CD4-positive, CD25-positive, alpha-beta regulatory T cell (primary cell): ENCODE data around the gene ZNF598. TPM values are rescaled to one million over a fixed set of nuclear protein-coding genes. Genes with fewer than 3 reads are reported as not detected.
"Not testable (repeated sequence)": the region's sequence is repeated elsewhere in the genome, so short reads cannot be mapped to it uniquely, and the experiment has no call there.

Source experiments
- ATAC-seq, 2 donors: fragments of 150-1000 bp; cut with Tn5 transposase; one replicate each; pipeline ENCODE4 v1.10.0; 2021; ENCODE audit warnings: low read depth in 2 of 2, moderate number of reproducible peaks in 2 of 2, moderate library complexity in 1 of 2
- DNase-seq, 3 donors: peaks; one replicate each; pipeline versions ENCODE4 v3.0.0 to v3.0.0-alpha.2; 2012 to 2022; ENCODE audit warnings: mixed read lengths in 1 of 3
- H3K27ac ChIP-seq: one replicate; pipeline ENCODE4 v1.7.0; 2013; ENCODE audit warnings: mild to moderate bottlenecking, low read length; ENCODE audit not compliant: insufficient read depth, poor library complexity, severe bottlenecking
- H3K27me3 ChIP-seq: one replicate; pipeline ENCODE4 v1.7.0; 2013; ENCODE audit warnings: low read length; ENCODE audit not compliant: control insufficient read depth, insufficient read depth
- H3K36me3 ChIP-seq: one replicate; pipeline ENCODE4 v1.7.0; 2013; ENCODE audit warnings: mild to moderate bottlenecking, low read length, moderate library complexity; ENCODE audit not compliant: control insufficient read depth, insufficient read depth
- H3K4me1 ChIP-seq: 2 replicates; pipeline ENCODE4 v1.7.0; 2013; ENCODE audit warnings: mild to moderate bottlenecking, low read length; ENCODE audit not compliant: insufficient read depth, control insufficient read depth, poor library complexity, severe bottlenecking
- H3K4me3 ChIP-seq: one replicate; pipeline ENCODE4 v1.7.0; 2013; ENCODE audit warnings: low read depth, mild to moderate bottlenecking, low read length, moderate library complexity
- H3K9me3 ChIP-seq, 2 experiments: 1 replicate in 1 of 2; 2 replicates in 1 of 2; pipeline ENCODE4 v1.7.0; 2013; ENCODE audit warnings: low read length in 2 of 2, mild to moderate bottlenecking in 1 of 2, moderate library complexity in 1 of 2; ENCODE audit not compliant: control insufficient read depth in 2 of 2
- H3K27ac Mint-ChIP-seq, 3 donors: one replicate each; pipeline ENCODE4 v1.8.0; 2020 to 2022; ENCODE audit warnings: mild to moderate bottlenecking in 3 of 3, mixed read lengths in 3 of 3, moderate library complexity in 2 of 3
- H3K27me3 Mint-ChIP-seq: one replicate; pipeline ENCODE4 v1.8.0; 2022; ENCODE audit warnings: mild to moderate bottlenecking, mixed read lengths
- H3K36me3 Mint-ChIP-seq: one replicate; pipeline ENCODE4 v1.8.0; 2020; ENCODE audit warnings: mixed read lengths
- H3K4me1 Mint-ChIP-seq, 4 donors: one replicate each; pipeline ENCODE4 v1.8.0; 2020 to 2022; ENCODE audit warnings: mixed read lengths in 4 of 4, mild to moderate bottlenecking in 1 of 4
- H3K4me3 Mint-ChIP-seq, 4 donors: one replicate each; pipeline ENCODE4 v1.8.0; 2020 to 2022; ENCODE audit warnings: mild to moderate bottlenecking in 4 of 4, mixed read lengths in 4 of 4, moderate library complexity in 3 of 4
- H3K9me3 Mint-ChIP-seq, 7 donors: one replicate each; pipeline ENCODE4 v1.8.0; 2020 to 2022; ENCODE audit warnings: mixed read lengths in 7 of 7, mild to moderate bottlenecking in 3 of 7, moderate library complexity in 2 of 7
- polyA plus RNA-seq, 4 donors: library from polyadenylated mRNA; unstranded; fragments of 300-500 nt; fragmentation: Illumina TruSeq; gene quantifications; one replicate each; pipeline ENCODE4 v1.2.3, GENCODE V29; 2021
- total RNA-seq: library from RNA; stranded (reverse); gene quantifications from one replicate; pipeline ENCODE4 v1.2.3, GENCODE V29; 2022

The ZNF598 gene
- total and polyA plus RNA-seq, 5 donors from 2014 or later, result 1.8 to 48.2 (median 3.0) TPM

GRCh38 chr16:2013527-2013926, 3.9 kb upstream of the ZNF598 start:
- Mint-ChIP-seq H3K27me3 (no peaks in the 10 kb centered on the region), H3K36me3 (no peaks in the 10 kb centered on the region), H3K4me1 (peaks cover 0 to 12% (median 6%) of the 10 kb centered on the region in 4 donors), H3K27ac (peak overlapping the region in 1 of 3 donors; percentile 26), H3K9me3 (no peaks in the 10 kb centered on the region), H3K4me3 (peak overlapping the region in 1 of 4 donors; percentile 54)
- H3K36me3 ChIP-seq, result no peaks in the 10 kb centered on the region
- no peak overlapping the region for H3K27ac ChIP-seq
- ATAC-seq (no peak), DNase-seq (no peak)
- H3K4me3 ChIP-seq, result no peak overlapping the region
- H3K27me3 ChIP-seq, result no peaks in the 10 kb centered on the region
- no peaks in the 10 kb centered on the region for H3K9me3 ChIP-seq
- peaks cover 15% of the 10 kb centered on the region for H3K4me1 ChIP-seq

DNA sequence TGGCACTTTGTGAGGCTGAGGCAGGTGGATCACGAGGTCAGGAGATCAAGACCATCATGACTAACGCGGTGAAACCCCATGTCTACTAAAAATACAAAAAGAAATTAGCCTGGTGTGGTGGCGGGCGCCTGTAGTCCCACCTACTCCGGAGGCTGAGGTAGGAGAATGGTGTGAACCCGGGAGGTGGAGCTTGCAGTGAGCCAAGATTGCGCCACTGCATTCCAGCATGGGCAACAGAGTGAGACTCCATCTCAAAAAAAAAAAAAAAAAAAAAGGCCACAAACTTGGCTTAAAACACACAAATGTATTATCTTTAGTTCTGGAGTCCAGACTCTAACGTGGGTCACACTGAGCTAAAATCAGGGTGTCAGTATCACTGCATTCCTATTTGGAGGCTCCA, 2.1 kb upstream of the ZNF598 start:
- not testable (repeated sequence) for H3K36me3 ChIP-seq, ATAC-seq, H3K36me3 Mint-ChIP-seq, H3K9me3 ChIP-seq, H3K27me3 ChIP-seq, H3K9me3 Mint-ChIP-seq, H3K4me3 ChIP-seq, DNase-seq, H3K27ac ChIP-seq, H3K27me3 Mint-ChIP-seq
- Mint-ChIP-seq H3K4me3 (peak overlapping the region in 2 of 4 donors; percentile 39 to 93), H3K4me1 (peaks cover 0 to 29% (median 15%) of the 10 kb centered on the region in 4 donors), H3K27ac (peak overlapping the region in 2 of 3 donors; percentile 5 to 25)
- H3K4me1 ChIP-seq, result peaks cover 33% of the 10 kb centered on the region

DNA sequence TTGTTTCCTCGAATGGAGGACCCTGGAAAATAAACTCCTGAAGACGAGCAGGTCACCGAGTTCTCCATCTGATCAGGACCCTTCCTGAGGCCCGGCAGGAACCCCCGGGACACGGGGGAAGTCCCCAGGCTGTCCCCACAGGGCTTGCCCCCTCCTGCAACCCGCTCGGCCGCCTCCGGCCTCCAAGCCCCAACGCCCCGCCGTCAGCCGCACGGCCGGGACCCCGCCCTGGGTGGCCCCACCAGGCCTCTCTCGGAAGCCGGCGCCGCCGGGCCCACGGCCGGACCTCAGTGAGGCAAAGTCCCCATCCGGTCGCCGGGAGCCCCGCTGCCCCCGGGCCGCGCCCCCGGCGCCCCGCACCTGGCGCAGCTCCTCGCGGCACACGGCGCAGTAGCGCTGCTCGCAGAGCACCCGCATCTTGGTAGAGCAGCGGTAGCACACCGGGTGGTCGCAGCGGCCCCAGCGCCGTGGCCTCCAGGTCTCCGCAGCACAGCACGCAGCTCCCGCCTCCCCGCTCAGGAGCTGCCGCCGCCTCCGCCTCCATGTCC, 383 bp downstream of the ZNF598 start:
- H3K4me1 Mint-ChIP-seq, result peaks cover 0 to 47% (median 21%) of the 10 kb centered on the region in 4 donors
- no peaks in the 10 kb centered on the region for H3K36me3 Mint-ChIP-seq
- no peaks in the 10 kb centered on the region for H3K27me3 Mint-ChIP-seq
- H3K27ac Mint-ChIP-seq, result peak overlapping the region; percentile 38 to 78 (median 72)
- H3K4me3 Mint-ChIP-seq, result peak overlapping the region; percentile 72 to 97 (median 83)
- H3K4me3 ChIP-seq, result peak overlapping the region; percentile 71
- ATAC-seq, result peak; percentile 38 to 40
- H3K27me3 ChIP-seq, result no peaks in the 10 kb centered on the region
- H3K9me3 Mint-ChIP-seq, result no peaks in the 10 kb centered on the region
- H3K36me3 ChIP-seq, result no peaks in the 10 kb centered on the region
- H3K9me3 ChIP-seq, result no peaks in the 10 kb centered on the region
- peak in 1 of 3 donors; percentile 26 for DNase-seq
- H3K27ac ChIP-seq, result peak overlapping the region; percentile 89
- H3K4me1 ChIP-seq, result peaks cover 39% of the 10 kb centered on the region

DNA sequence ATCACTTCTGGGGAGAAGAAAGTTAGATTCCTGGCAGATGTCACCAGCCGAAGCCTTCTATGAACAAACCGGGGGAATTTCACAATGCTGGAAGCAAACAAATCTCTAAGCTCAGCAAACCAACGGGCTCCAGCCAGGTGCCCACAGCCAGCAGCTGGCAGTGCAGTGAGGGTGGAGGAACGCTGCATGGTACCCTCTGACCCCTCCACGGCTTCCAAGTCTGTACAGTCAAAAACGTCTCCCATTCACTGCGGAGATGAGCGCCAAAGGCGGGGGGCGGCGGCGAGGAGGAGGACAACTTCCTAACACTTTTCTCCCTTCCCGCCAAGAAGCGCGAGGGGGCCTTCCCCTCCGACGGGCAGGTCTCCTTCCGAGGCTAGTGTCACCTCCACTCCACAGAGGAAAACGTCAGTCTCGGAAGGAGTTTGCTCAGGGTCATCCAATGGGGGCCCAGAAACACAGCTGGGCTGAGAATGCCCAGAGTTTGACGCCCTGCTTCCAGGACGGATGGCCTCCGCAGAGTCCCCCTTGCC, 924 bp downstream of the ZNF598 start:
- H3K36me3 ChIP-seq, result no peaks in the 10 kb centered on the region
- peak overlapping the region; percentile 89 for H3K27ac ChIP-seq
- peak overlapping the region; percentile 71 for H3K4me3 ChIP-seq
- H3K27me3 Mint-ChIP-seq, result no peaks in the 10 kb centered on the region
- no peaks in the 10 kb centered on the region for H3K27me3 ChIP-seq
- no peaks in the 10 kb centered on the region for H3K9me3 ChIP-seq
- H3K27ac Mint-ChIP-seq, result peak overlapping the region; percentile 38 to 78 (median 72)
- peaks cover 45% of the 10 kb centered on the region for H3K4me1 ChIP-seq
- peak in 1 of 3 donors; percentile 37 for DNase-seq
- peaks cover 0 to 48% (median 21%) of the 10 kb centered on the region in 4 donors for H3K4me1 Mint-ChIP-seq
- peak overlapping the region; percentile 72 to 97 (median 83) for H3K4me3 Mint-ChIP-seq
- no peak for ATAC-seq
- no peaks in the 10 kb centered on the region for H3K9me3 Mint-ChIP-seq
- H3K36me3 Mint-ChIP-seq, result no peaks in the 10 kb centered on the region

DNA sequence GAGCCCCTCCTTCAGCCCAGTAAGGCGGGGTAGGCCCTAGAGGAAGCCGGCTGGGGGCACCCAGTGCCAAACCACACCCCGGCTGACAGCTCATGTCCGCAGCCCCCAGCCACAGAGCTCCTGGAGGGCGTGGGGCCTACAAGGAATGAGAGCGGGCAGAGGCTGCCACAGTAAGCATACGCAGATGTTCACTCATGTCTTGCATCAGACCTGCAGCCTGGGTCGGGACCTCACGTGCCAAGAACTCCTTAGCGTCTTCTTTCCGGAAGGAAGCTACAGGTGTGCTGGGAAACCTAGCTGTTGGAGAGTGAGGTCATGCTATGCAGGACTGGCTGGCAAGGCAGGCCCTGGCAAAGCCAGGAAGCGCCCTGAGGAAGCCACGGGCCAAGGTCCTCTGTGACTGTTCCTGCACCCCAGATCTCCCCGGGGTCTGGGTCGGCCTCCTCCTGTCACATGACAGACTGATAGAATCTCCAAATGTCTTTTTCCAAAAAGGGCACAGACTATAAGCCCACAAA, 1.6 kb downstream of the ZNF598 start:
- Histone ChIP-seq H3K9me3 (no peaks in the 10 kb centered on the region), H3K4me1 (peaks cover 46% of the 10 kb centered on the region), H3K27me3 (no peaks in the 10 kb centered on the region), H3K27ac (peak overlapping the region; percentile 89), H3K36me3 (no peaks in the 10 kb centered on the region), H3K4me3 (peak overlapping the region; percentile 71)
- Mint-ChIP-seq H3K36me3 (no peaks in the 10 kb centered on the region), H3K27me3 (no peaks in the 10 kb centered on the region), H3K27ac (peak overlapping the region in 2 of 3 donors; percentile 72 to 78), H3K4me3 (peak overlapping the region; percentile 72 to 97 (median 83)), H3K4me1 (peaks cover 0 to 48% (median 21%) of the 10 kb centered on the region in 4 donors), H3K9me3 (no peaks in the 10 kb centered on the region)
- DNase-seq, result peak in 1 of 3 donors; percentile 33
- no peak for ATAC-seq

- no peak for DNase-seq
- Mint-ChIP-seq H3K4me1 (peaks cover 0 to 48% (median 21%) of the 10 kb centered on the region in 4 donors), H3K9me3 (no peaks in the 10 kb centered on the region)
Measured at GRCh38 chr16:2007081-2007836, 2.4 kb downstream of the ZNF598 start.

DNA sequence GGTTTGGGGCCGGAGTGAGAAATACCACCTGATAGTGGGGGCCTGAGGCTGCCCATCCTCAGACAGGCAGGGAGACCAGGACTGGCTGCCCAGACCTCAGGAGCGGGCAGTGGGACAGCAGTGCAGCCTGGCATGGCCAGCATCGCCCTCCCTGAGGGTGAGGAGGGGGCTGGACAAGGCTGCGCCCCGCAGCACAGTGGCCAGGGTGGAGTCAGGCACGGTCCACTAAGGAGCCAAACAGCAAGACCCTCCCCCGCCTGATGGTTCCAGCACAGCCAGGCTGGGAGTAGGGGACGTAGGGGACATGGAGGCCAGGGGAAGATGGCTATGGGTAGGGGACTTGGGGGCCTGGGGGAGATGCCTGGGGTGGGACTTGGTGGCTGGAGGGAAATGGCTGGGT, 3.3 kb downstream of the ZNF598 start:
- Histone ChIP-seq H3K27me3 (no peaks in the 10 kb centered on the region), H3K4me3 (no peak overlapping the region), H3K27ac (no peak overlapping the region), H3K4me1 (peaks cover 46% of the 10 kb centered on the region), H3K9me3 (no peaks in the 10 kb centered on the region), H3K36me3 (peaks cover 11% of the 10 kb centered on the region)
- peak overlapping the region in 1 of 3 donors; percentile 67 for H3K27ac Mint-ChIP-seq
- H3K4me3 Mint-ChIP-seq, result peak overlapping the region in 3 of 4 donors; percentile 21 to 72 (median 55)
- no peaks in the 10 kb centered on the region for H3K36me3 Mint-ChIP-seq
- no peaks in the 10 kb centered on the region for H3K27me3 Mint-ChIP-seq
- H3K4me1 Mint-ChIP-seq, result peaks cover 0 to 48% (median 21%) of the 10 kb centered on the region in 4 donors
- no peaks in the 10 kb centered on the region for H3K9me3 Mint-ChIP-seq
- DNase-seq, result no peak
- ATAC-seq, result no peak

More at GRCh38 chr16:2007081-2007836, 2.4 kb downstream of the ZNF598 start:
- H3K27ac Mint-ChIP-seq, result peak overlapping the region in 1 of 3 donors; percentile 78
- no peak for ATAC-seq
- peak overlapping the region; percentile 72 to 97 (median 83) for H3K4me3 Mint-ChIP-seq
- no peak overlapping the region for H3K27ac ChIP-seq
- H3K36me3 ChIP-seq, result peaks cover 2% of the 10 kb centered on the region
- H3K4me3 ChIP-seq, result no peak overlapping the region
- H3K36me3 Mint-ChIP-seq, result no peaks in the 10 kb centered on the region
- H3K4me1 ChIP-seq, result peaks cover 46% of the 10 kb centered on the region
- no peaks in the 10 kb centered on the region for H3K27me3 Mint-ChIP-seq
- no peaks in the 10 kb centered on the region for H3K27me3 ChIP-seq
- no peaks in the 10 kb centered on the region for H3K9me3 ChIP-seq
